ENCODE measurements around the gene SYCP2. TPM values are rescaled to one million over a fixed set of nuclear protein-coding genes. Genes with fewer than 3 reads are reported as not detected.

The SYCP2 gene
- total RNA-seq, 1 donor from 2014 or later: 0.88 TPM

DNA sequence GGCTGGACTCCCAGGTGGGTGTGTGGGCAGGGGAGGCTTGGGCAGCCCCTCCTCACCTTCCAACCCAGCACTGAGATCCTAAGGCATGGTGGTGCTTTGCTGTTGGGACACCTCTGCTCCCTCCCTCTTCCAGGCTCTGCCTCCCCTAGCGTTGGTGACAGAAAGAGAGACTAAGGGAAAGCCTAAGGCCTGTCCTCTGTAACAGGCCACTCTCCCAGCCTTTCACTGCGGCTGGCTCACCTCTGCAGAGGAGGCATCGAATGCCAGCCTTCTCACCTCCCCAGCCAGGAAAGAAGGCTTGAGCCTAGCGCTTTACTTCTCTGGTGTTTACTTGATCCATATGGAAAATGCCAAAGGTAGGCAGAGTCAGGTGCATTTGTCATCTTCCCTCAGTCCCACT lies 21.3 kb upstream of the SYCP2 start:
- no peak for DNase-seq (ENCODE audit: low spot score)
- H3K9me3 ChIP-seq (ENCODE audit: low read depth): no peaks in the 10 kb centered on the region
- H3K9ac ChIP-seq: no peak overlapping the region
- H3K4me3 ChIP-seq: no peak overlapping the region
- no peaks in the 10 kb centered on the region for H3K36me3 ChIP-seq
- H2AFZ ChIP-seq (replicated peaks): no peak overlapping the region
- H3K36me3 Mint-ChIP-seq: no peaks in the 10 kb centered on the region
- peaks cover 4% of the 10 kb centered on the region for H3K27me3 Mint-ChIP-seq (ENCODE audit: insufficient read depth, low read depth)
- no peak overlapping the region for H3K4me3 Mint-ChIP-seq
- no peak overlapping the region for H3K4me2 ChIP-seq
- H4K20me1 ChIP-seq (ENCODE audit: low read depth): no peaks in the 10 kb centered on the region
- H3K79me2 ChIP-seq (ENCODE audit: low read depth): no peaks in the 10 kb centered on the region
- TF ChIP-seq EZH2 (IDR thresholded peaks at IDR 0.05): no peak
- no peak for TF ChIP-seq EZH2phosphoT487 (IDR thresholded peaks at IDR 0.05)
- TF ChIP-seq, protein P1, sequence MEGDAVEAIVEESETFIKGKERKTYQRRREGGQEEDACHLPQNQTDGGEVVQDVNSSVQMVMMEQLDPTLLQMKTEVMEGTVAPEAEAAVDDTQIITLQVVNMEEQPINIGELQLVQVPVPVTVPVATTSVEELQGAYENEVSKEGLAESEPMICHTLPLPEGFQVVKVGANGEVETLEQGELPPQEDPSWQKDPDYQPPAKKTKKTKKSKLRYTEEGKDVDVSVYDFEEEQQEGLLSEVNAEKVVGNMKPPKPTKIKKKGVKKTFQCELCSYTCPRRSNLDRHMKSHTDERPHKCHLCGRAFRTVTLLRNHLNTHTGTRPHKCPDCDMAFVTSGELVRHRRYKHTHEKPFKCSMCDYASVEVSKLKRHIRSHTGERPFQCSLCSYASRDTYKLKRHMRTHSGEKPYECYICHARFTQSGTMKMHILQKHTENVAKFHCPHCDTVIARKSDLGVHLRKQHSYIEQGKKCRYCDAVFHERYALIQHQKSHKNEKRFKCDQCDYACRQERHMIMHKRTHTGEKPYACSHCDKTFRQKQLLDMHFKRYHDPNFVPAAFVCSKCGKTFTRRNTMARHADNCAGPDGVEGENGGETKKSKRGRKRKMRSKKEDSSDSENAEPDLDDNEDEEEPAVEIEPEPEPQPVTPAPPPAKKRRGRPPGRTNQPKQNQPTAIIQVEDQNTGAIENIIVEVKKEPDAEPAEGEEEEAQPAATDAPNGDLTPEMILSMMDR (IDR thresholded peaks at IDR 0.05): no peak
- H3K4me1 ChIP-seq: peaks cover 12% of the 10 kb centered on the region
- no peak overlapping the region for H3K27ac ChIP-seq
- H3F3A ChIP-seq (ENCODE audit: low read depth): no peaks in the 10 kb centered on the region
- no peaks in the 10 kb centered on the region for H3K27me3 ChIP-seq
- H3K27ac Mint-ChIP-seq: no peak overlapping the region
- no peaks in the 10 kb centered on the region for H3K9me3 Mint-ChIP-seq
- peaks cover 15% of the 10 kb centered on the region for H3K4me1 Mint-ChIP-seq

DNA sequence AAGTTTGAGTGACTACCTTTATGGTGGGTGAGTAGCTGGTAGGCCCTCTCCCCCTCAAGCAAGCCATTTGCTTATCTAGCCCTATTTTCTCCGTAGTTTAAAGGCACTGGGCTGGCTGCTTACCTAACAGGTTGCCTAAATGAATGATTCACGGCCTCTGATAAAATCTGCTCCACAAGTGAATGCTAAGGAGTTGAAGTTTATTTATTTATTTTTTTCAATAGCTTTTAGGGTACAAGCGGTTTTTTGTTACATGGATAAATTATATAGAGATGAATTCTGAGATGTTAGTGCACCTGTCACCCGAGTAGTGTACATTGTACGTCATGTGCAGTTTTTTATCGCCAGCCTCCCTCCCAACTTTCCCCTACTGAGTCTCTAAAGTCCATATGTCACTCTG lies 16.5 kb upstream of the SYCP2 start:
- H3K27me3 Mint-ChIP-seq (ENCODE audit: insufficient read depth, low read depth): no peaks in the 10 kb centered on the region
- no peaks in the 10 kb centered on the region for H3K9me3 ChIP-seq (ENCODE audit: low read depth)
- DNase-seq (ENCODE audit: low spot score): no peak
- H3K36me3 ChIP-seq: no peaks in the 10 kb centered on the region
- no peak overlapping the region for H2AFZ ChIP-seq (replicated peaks)
- no peaks in the 10 kb centered on the region for H4K20me1 ChIP-seq (ENCODE audit: low read depth)
- H3K4me3 ChIP-seq: no peak overlapping the region
- no peaks in the 10 kb centered on the region for H3F3A ChIP-seq (ENCODE audit: low read depth)
- H3K9me3 Mint-ChIP-seq: no peaks in the 10 kb centered on the region
- H3K36me3 Mint-ChIP-seq: no peaks in the 10 kb centered on the region
- no peak overlapping the region for H3K27ac ChIP-seq
- no peaks in the 10 kb centered on the region for H3K79me2 ChIP-seq (ENCODE audit: low read depth)
- H3K4me1 ChIP-seq: peaks cover 10% of the 10 kb centered on the region
- no peak overlapping the region for H3K27ac Mint-ChIP-seq
- peaks cover 14% of the 10 kb centered on the region for H3K4me1 Mint-ChIP-seq
- TF ChIP-seq EZH2 (IDR thresholded peaks at IDR 0.05) (no peak), EZH2phosphoT487 (IDR thresholded peaks at IDR 0.05) (no peak)
- TF ChIP-seq, protein P1 (IDR thresholded peaks at IDR 0.05): no peak
- H3K4me2 ChIP-seq: no peak overlapping the region
- no peak overlapping the region for H3K9ac ChIP-seq
- no peaks in the 10 kb centered on the region for H3K27me3 ChIP-seq
- no peak overlapping the region for H3K4me3 Mint-ChIP-seq

- Histone ChIP-seq H3K27me3 (no peaks in the 10 kb centered on the region), H3K9me3 (ENCODE audit: low read depth) (no peaks in the 10 kb centered on the region), H3K9ac (no peak overlapping the region), H3K4me2 (no peak overlapping the region), H3K4me1 (peaks cover 10% of the 10 kb centered on the region), H3K27ac (no peak overlapping the region), H3K36me3 (no peaks in the 10 kb centered on the region), H3K79me2 (ENCODE audit: low read depth) (no peaks in the 10 kb centered on the region), H4K20me1 (ENCODE audit: low read depth) (no peaks in the 10 kb centered on the region), H3F3A (ENCODE audit: low read depth) (no peaks in the 10 kb centered on the region), H2AFZ (replicated peaks) (no peak overlapping the region), H3K4me3 (no peak overlapping the region)
- Mint-ChIP-seq H3K27ac (no peak overlapping the region), H3K36me3 (peaks cover 6% of the 10 kb centered on the region), H3K4me1 (peaks cover 20% of the 10 kb centered on the region), H3K9me3 (no peaks in the 10 kb centered on the region), H3K27me3 (ENCODE audit: insufficient read depth, low read depth) (no peaks in the 10 kb centered on the region), H3K4me3 (no peak overlapping the region)
- DNase-seq (ENCODE audit: low spot score): peak; percentile 62
- TF ChIP-seq EZH2 (IDR thresholded peaks at IDR 0.05) (no peak), EZH2phosphoT487 (IDR thresholded peaks at IDR 0.05) (no peak)
- TF ChIP-seq, protein P1 (IDR thresholded peaks at IDR 0.05): peak; percentile 74
Measured at GRCh38 chr20:59948828-59949720, 15.6 kb upstream of the SYCP2 start.

Data from neural progenitor cell (in vitro differentiated cells).